Measurements from ENCODE around the gene SLC6A8. TPM values are rescaled to one million over a fixed set of nuclear protein-coding genes. Genes with fewer than 3 reads are reported as not detected.

SLC6A8 gene
- total RNA-seq, 2 experiments from 2014 or later: not detected

DNA sequence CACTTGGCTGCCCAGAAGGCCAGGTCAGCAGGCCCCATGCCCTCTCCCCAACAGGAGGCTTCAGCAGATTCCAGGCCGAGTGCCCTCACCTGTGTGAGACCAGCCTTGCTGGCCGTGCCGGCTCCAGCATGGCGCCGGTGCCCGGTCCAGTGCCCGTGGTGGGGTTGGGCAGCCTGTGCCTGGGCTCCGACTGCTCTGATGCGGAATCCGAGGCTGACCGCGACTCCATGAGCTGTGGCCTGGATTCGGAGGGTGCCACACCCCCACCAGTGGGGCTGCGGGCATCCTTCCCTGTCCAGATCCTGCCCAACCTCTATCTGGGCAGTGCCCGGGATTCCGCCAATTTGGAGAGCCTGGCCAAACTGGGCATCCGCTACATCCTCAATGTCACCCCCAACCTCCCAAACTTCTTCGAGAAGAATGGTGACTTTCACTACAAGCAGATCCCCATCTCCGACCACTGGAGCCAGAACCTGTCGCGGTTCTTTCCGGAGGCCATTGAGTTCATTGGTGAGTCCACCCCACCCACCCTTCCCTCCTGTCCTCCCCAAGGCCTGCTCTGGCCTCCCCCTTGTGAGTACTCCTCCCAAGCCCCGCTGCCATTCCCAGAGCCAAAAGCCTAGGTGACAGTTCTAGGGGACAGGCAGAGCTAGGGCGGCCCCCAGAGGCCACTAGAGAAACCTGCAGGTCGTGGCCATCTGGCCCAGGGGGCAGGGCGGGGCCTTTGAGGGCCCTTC lies 38.4 kb upstream of the SLC6A8 start:
- H3K79me2 ChIP-seq (ENCODE audit: insufficient read depth, low read depth, low read length): no peaks in the 10 kb centered on the region
- no peak overlapping the region for H3K4me2 ChIP-seq (ENCODE audit: low read length)
- peak; percentile 51 for DNase-seq (ENCODE audit: low spot score)
- no TSS peak for BruUV-seq (replicated peaks)
- TF ChIP-seq, protein P1, sequence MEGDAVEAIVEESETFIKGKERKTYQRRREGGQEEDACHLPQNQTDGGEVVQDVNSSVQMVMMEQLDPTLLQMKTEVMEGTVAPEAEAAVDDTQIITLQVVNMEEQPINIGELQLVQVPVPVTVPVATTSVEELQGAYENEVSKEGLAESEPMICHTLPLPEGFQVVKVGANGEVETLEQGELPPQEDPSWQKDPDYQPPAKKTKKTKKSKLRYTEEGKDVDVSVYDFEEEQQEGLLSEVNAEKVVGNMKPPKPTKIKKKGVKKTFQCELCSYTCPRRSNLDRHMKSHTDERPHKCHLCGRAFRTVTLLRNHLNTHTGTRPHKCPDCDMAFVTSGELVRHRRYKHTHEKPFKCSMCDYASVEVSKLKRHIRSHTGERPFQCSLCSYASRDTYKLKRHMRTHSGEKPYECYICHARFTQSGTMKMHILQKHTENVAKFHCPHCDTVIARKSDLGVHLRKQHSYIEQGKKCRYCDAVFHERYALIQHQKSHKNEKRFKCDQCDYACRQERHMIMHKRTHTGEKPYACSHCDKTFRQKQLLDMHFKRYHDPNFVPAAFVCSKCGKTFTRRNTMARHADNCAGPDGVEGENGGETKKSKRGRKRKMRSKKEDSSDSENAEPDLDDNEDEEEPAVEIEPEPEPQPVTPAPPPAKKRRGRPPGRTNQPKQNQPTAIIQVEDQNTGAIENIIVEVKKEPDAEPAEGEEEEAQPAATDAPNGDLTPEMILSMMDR (conservative IDR thresholded peaks at IDR 0.05; ENCODE audit: low read length): peak; percentile 61
- TF ChIP-seq EZH2phosphoT487 (IDR thresholded peaks at IDR 0.05; ENCODE audit: borderline replicate concordance, low read depth, low read length): no peak
- H3K36me3 ChIP-seq (ENCODE audit: insufficient read depth, low read length): no peaks in the 10 kb centered on the region
- H3K4me3 ChIP-seq (ENCODE audit: low read depth, low read length, poor library complexity, severe bottlenecking): no peak overlapping the region
- H3K9me3 ChIP-seq (ENCODE audit: low read length): no peaks in the 10 kb centered on the region
- H3K4me1 ChIP-seq (ENCODE audit: insufficient read depth, low read length, poor library complexity, severe bottlenecking): no peaks in the 10 kb centered on the region
- H4K20me1 ChIP-seq (ENCODE audit: insufficient read depth, low read length): no peaks in the 10 kb centered on the region
- H3K27ac ChIP-seq (ENCODE audit: low read depth, low read length, poor library complexity, severe bottlenecking): no peak overlapping the region
- no peaks in the 10 kb centered on the region for H3K9me2 ChIP-seq (ENCODE audit: insufficient read depth, low read length)
- POLR2A ChIA-PET: no interaction called here
- intact Hi-C loops (cut with micrococcal nuclease; ENCODE audit: unreplicated experiment): loop anchor here (1.0 kb wide), 2 partner anchors 94 to 110 kb away; no protein-coding TSS in a partner anchor
- CTCF ChIA-PET (ENCODE audit: unreplicated experiment): interaction anchor here (0.5 kb wide), 1 partner anchor 176 kb away, joined by 5 read pairs; no protein-coding TSS in a partner anchor
- no peak overlapping the region for H2AFZ ChIP-seq (ENCODE audit: low read length)

DNA sequence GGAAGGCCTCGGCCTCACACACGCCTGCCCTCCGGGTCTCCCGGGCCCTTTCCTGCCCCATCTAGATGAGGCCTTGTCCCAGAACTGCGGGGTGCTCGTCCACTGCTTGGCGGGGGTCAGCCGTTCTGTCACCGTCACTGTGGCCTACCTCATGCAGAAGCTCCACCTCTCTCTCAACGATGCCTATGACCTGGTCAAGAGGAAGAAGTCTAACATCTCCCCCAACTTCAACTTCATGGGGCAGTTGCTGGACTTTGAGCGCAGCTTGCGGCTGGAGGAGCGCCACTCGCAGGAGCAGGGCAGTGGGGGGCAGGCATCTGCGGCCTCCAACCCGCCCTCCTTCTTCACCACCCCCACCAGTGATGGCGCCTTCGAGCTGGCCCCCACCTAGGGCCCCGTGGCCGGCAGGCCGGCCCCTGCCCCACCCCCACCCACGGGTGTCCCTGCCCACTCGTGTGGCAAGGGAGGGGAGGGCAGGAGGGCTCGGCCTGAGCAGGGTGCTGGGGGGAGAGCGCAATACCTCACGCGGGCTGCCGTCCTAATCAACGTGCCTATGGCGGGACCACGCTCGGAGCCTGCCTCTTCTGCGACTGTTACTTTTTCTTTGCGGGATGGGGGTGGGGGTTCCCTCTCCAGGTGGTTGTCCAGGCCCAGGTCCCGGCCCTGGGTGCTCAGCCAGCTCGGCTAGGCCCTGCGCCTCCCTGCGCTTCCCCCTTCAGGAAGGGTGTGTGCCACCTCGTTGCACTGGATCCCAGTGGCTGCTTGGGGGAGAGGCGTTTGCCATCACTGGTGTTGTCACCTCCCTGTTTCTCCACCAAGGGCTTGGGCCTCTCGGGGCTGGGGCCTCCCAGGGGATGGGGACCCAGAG lies 37.6 kb upstream of the SLC6A8 start:
- intact Hi-C loops (cut with micrococcal nuclease; ENCODE audit: unreplicated experiment): loop anchor here (1.0 kb wide), 2 partner anchors 95 to 111 kb away; no protein-coding TSS in a partner anchor
- Histone ChIP-seq H2AFZ (ENCODE audit: low read length) (no peak overlapping the region), H3K4me3 (ENCODE audit: low read depth, low read length, poor library complexity, severe bottlenecking) (no peak overlapping the region), H3K27ac (ENCODE audit: low read depth, low read length, poor library complexity, severe bottlenecking) (no peak overlapping the region), H4K20me1 (ENCODE audit: insufficient read depth, low read length) (no peaks in the 10 kb centered on the region), H3K36me3 (ENCODE audit: insufficient read depth, low read length) (no peaks in the 10 kb centered on the region), H3K9me2 (ENCODE audit: insufficient read depth, low read length) (no peaks in the 10 kb centered on the region), H3K4me2 (ENCODE audit: low read length) (no peak overlapping the region), H3K9me3 (ENCODE audit: low read length) (no peaks in the 10 kb centered on the region), H3K4me1 (ENCODE audit: insufficient read depth, low read length, poor library complexity, severe bottlenecking) (no peaks in the 10 kb centered on the region), H3K79me2 (ENCODE audit: insufficient read depth, low read depth, low read length) (no peaks in the 10 kb centered on the region)
- TF ChIP-seq, protein P1 (conservative IDR thresholded peaks at IDR 0.05; ENCODE audit: low read length): no peak
- no peak for TF ChIP-seq EZH2phosphoT487 (IDR thresholded peaks at IDR 0.05; ENCODE audit: borderline replicate concordance, low read depth, low read length)
- BruUV-seq (replicated peaks): no TSS peak
- CTCF ChIA-PET (ENCODE audit: unreplicated experiment): interaction anchor here (0.5 kb wide), 1 partner anchor 176 kb away, joined by 5 read pairs; no protein-coding TSS in a partner anchor
- DNase-seq (ENCODE audit: low spot score): no peak
- POLR2A ChIA-PET: interaction anchor here (0.6 kb wide), 1 partner anchor 31 kb away, joined by 3 read pairs; no protein-coding TSS in a partner anchor
